T-helper 1 cell treated with Interleukin-12 subunit alpha and Interleukin-12 subunit beta and Interleukin-4 antibody, amounts not matched to agents 30 μg/mL and 1 μg/mL, for 36 hours (primary cell): ENCODE results near the gene CYP24A1.

Experiments used
- H3K27ac Mint-ChIP-seq: one replicate; pipeline ENCODE4 v1.8.0; 2021; ENCODE audit warnings: mild to moderate bottlenecking, mixed read lengths
- H3K27me3 Mint-ChIP-seq: one replicate; pipeline ENCODE4 v1.8.0; 2021; ENCODE audit warnings: low read depth, mixed read lengths
- H3K36me3 Mint-ChIP-seq: one replicate; pipeline ENCODE4 v1.8.0; 2021; ENCODE audit warnings: low read depth, mixed read lengths
- H3K4me1 Mint-ChIP-seq: one replicate; pipeline ENCODE4 v1.8.0; 2021; ENCODE audit warnings: low read depth, mixed read lengths
- H3K4me3 Mint-ChIP-seq: one replicate; pipeline ENCODE4 v1.8.0; 2021; ENCODE audit warnings: mild to moderate bottlenecking, moderate library complexity, mixed read lengths
- H3K9me3 Mint-ChIP-seq: one replicate; pipeline ENCODE4 v1.8.0; 2021; ENCODE audit warnings: mixed read lengths

Gene CYP24A1

GRCh38 chr20:54174457-54175175 is 830 bp upstream of the CYP24A1 start:
- no peak overlapping the region for H3K27ac Mint-ChIP-seq
- H3K27me3 Mint-ChIP-seq = peaks cover 65% of the 10 kb centered on the region
- peak overlapping the region; percentile 25 for H3K4me3 Mint-ChIP-seq
- H3K4me1 Mint-ChIP-seq = peaks cover 14% of the 10 kb centered on the region
- no peaks in the 10 kb centered on the region for H3K36me3 Mint-ChIP-seq
- H3K9me3 Mint-ChIP-seq = no peaks in the 10 kb centered on the region

GRCh38 chr20:54172856-54173652 is 732 bp downstream of the CYP24A1 start:
- H3K9me3 Mint-ChIP-seq = no peaks in the 10 kb centered on the region
- peaks cover 14% of the 10 kb centered on the region for H3K4me1 Mint-ChIP-seq
- no peak overlapping the region for H3K27ac Mint-ChIP-seq
- no peaks in the 10 kb centered on the region for H3K36me3 Mint-ChIP-seq
- H3K27me3 Mint-ChIP-seq = peaks cover 74% of the 10 kb centered on the region
- peak overlapping the region; percentile 51 for H3K4me3 Mint-ChIP-seq

GRCh38 chr20:54172532-54172855 is 1.3 kb downstream of the CYP24A1 start:
- no peak overlapping the region for H3K27ac Mint-ChIP-seq
- no peak overlapping the region for H3K4me3 Mint-ChIP-seq
- peaks cover 79% of the 10 kb centered on the region for H3K27me3 Mint-ChIP-seq
- peaks cover 14% of the 10 kb centered on the region for H3K4me1 Mint-ChIP-seq
- no peaks in the 10 kb centered on the region for H3K9me3 Mint-ChIP-seq
- H3K36me3 Mint-ChIP-seq = no peaks in the 10 kb centered on the region

GRCh38 chr20:54170963-54171362 is 2.8 kb downstream of the CYP24A1 start:
- Mint-ChIP-seq H3K27me3 (peaks cover 74% of the 10 kb centered on the region), H3K9me3 (no peaks in the 10 kb centered on the region), H3K27ac (no peak overlapping the region), H3K4me3 (no peak overlapping the region), H3K4me1 (peaks cover 14% of the 10 kb centered on the region), H3K36me3 (no peaks in the 10 kb centered on the region)

- no peak overlapping the region for H3K4me3 Mint-ChIP-seq
- peaks cover 71% of the 10 kb centered on the region for H3K27me3 Mint-ChIP-seq
- H3K9me3 Mint-ChIP-seq = no peaks in the 10 kb centered on the region
- H3K36me3 Mint-ChIP-seq = no peaks in the 10 kb centered on the region
- H3K27ac Mint-ChIP-seq = no peak overlapping the region
- peaks cover 14% of the 10 kb centered on the region for H3K4me1 Mint-ChIP-seq
These were observed 3.7 kb downstream of the CYP24A1 start for GRCh38 chr20:54170026-54170471.

GRCh38 chr20:54168961-54169862 is 4.6 kb downstream of the CYP24A1 start:
- Mint-ChIP-seq H3K9me3 (no peaks in the 10 kb centered on the region), H3K27ac (no peak overlapping the region), H3K36me3 (no peaks in the 10 kb centered on the region), H3K27me3 (peaks cover 63% of the 10 kb centered on the region), H3K4me1 (peaks cover 8% of the 10 kb centered on the region), H3K4me3 (no peak overlapping the region)

- peaks cover 56% of the 10 kb centered on the region for H3K27me3 Mint-ChIP-seq
- no peak overlapping the region for H3K27ac Mint-ChIP-seq
These were observed 5.6 kb downstream of the CYP24A1 start for GRCh38 chr20:54167909-54168872.

GRCh38 chr20:54166987-54167662 is 6.7 kb downstream of the CYP24A1 start:
- H3K27ac Mint-ChIP-seq = no peak overlapping the region
- H3K27me3 Mint-ChIP-seq = peaks cover 53% of the 10 kb centered on the region
- no peaks in the 10 kb centered on the region for H3K9me3 Mint-ChIP-seq
- H3K4me3 Mint-ChIP-seq = no peak overlapping the region
- no peaks in the 10 kb centered on the region for H3K4me1 Mint-ChIP-seq
- H3K36me3 Mint-ChIP-seq = no peaks in the 10 kb centered on the region

More at GRCh38 chr20:54167909-54168872, 5.6 kb downstream of the CYP24A1 start:
- no peak overlapping the region for H3K4me3 Mint-ChIP-seq
- H3K36me3 Mint-ChIP-seq = no peaks in the 10 kb centered on the region
- no peaks in the 10 kb centered on the region for H3K9me3 Mint-ChIP-seq
- peaks cover 3% of the 10 kb centered on the region for H3K4me1 Mint-ChIP-seq

- Mint-ChIP-seq H3K27me3 (peaks cover 40% of the 10 kb centered on the region), H3K36me3 (no peaks in the 10 kb centered on the region), H3K9me3 (no peaks in the 10 kb centered on the region), H3K4me1 (no peaks in the 10 kb centered on the region), H3K27ac (no peak overlapping the region), H3K4me3 (no peak overlapping the region)
These were observed 8.0 kb downstream of the CYP24A1 start for GRCh38 chr20:54165803-54166202.

GRCh38 chr20:54165014-54165413 is 8.8 kb downstream of the CYP24A1 start:
- Mint-ChIP-seq H3K9me3 (no peaks in the 10 kb centered on the region), H3K36me3 (no peaks in the 10 kb centered on the region), H3K27ac (no peak overlapping the region), H3K4me1 (no peaks in the 10 kb centered on the region), H3K27me3 (peaks cover 34% of the 10 kb centered on the region), H3K4me3 (no peak overlapping the region)

GRCh38 chr20:54163402-54163801 is 10.4 kb downstream of the CYP24A1 start:
- H3K4me3 Mint-ChIP-seq = no peak overlapping the region
- peaks cover 20% of the 10 kb centered on the region for H3K27me3 Mint-ChIP-seq
- H3K4me1 Mint-ChIP-seq = no peaks in the 10 kb centered on the region
- no peaks in the 10 kb centered on the region for H3K36me3 Mint-ChIP-seq
- no peak overlapping the region for H3K27ac Mint-ChIP-seq
- no peaks in the 10 kb centered on the region for H3K9me3 Mint-ChIP-seq

GRCh38 chr20:54162378-54163009 is 11.3 kb downstream of the CYP24A1 start:
- Mint-ChIP-seq H3K9me3 (no peaks in the 10 kb centered on the region), H3K27me3 (peaks cover 12% of the 10 kb centered on the region), H3K27ac (no peak overlapping the region), H3K4me3 (no peak overlapping the region), H3K4me1 (no peaks in the 10 kb centered on the region), H3K36me3 (no peaks in the 10 kb centered on the region)

- Mint-ChIP-seq H3K36me3 (no peaks in the 10 kb centered on the region), H3K27ac (no peak overlapping the region), H3K9me3 (no peaks in the 10 kb centered on the region), H3K4me3 (no peak overlapping the region), H3K27me3 (peaks cover 18% of the 10 kb centered on the region), H3K4me1 (no peaks in the 10 kb centered on the region)
These were observed 12.0 kb downstream of the CYP24A1 start for GRCh38 chr20:54161821-54162149.
